Activated CD8-positive, alpha-beta T cell treated with anti-CD3 and anti-CD28 coated beads for 36 hours (primary cell): ENCODE measurements around the gene IL17A. TPM values are rescaled to one million over a fixed set of nuclear protein-coding genes. Genes with fewer than 3 reads are reported as not detected.

Source experiments
- ATAC-seq: fragments of 200-7000 bp; cut with Tn5 transposase; one replicate; pipeline ENCODE4 v1.10.0; 2021; ENCODE audit warnings: mild to moderate bottlenecking, moderate library complexity
- CTCF ChIA-PET: fragments of 350-600 bp; sonication (Branson Sonifier 250); formaldehyde crosslinking; loops from one replicate; lab custom pipeline; 2021; ENCODE audit warnings: antibody characterized with exemption; lab: Charles Lee
- POLR2A ChIA-PET: fragments of 350-600 bp; sonication (Branson Sonifier 250); formaldehyde crosslinking; loops from one replicate; lab custom pipeline; 2021; ENCODE audit warnings: antibody characterized with exemption; lab: Charles Lee
- DNase-seq: peaks from one replicate; pipeline ENCODE4 v3.0.0-alpha.2; 2020
- H3K27ac Mint-ChIP-seq: one replicate; pipeline ENCODE4 v1.8.0; 2021; ENCODE audit warnings: mild to moderate bottlenecking, mixed read lengths
- H3K27me3 Mint-ChIP-seq: one replicate; pipeline ENCODE4 v1.8.0; 2021; ENCODE audit warnings: mixed read lengths
- H3K36me3 Mint-ChIP-seq: one replicate; pipeline ENCODE4 v1.8.0; 2021; ENCODE audit warnings: low read depth, mixed read lengths
- H3K4me1 Mint-ChIP-seq: one replicate; pipeline ENCODE4 v1.8.0; 2021; ENCODE audit warnings: low read depth, mixed read lengths
- H3K4me3 Mint-ChIP-seq: one replicate; pipeline ENCODE4 v1.8.0; 2021; ENCODE audit warnings: mild to moderate bottlenecking, moderate library complexity, mixed read lengths
- H3K9me3 Mint-ChIP-seq: one replicate; pipeline ENCODE4 v1.8.0; 2021; ENCODE audit warnings: mixed read lengths
- intact Hi-C: fragments of 100-400 bp; cut with micrococcal nuclease; formaldehyde crosslinking; loops from one replicate; pipeline ENCODE4 v1.10.0; 2022
- total RNA-seq, 2 experiments: library from RNA; stranded (reverse); gene quantifications; one replicate each; pipeline ENCODE4 v1.2.3, GENCODE V29; 2021
- TF ChIP-seq, protein P1 (sequence below): fragments of 200-600 bp; IDR thresholded peaks from one replicate; pipeline ENCODE4 v1.8.0; 2022; ENCODE audit warnings: antibody characterized with exemption, mild to moderate bottlenecking

IL17A gene
- total RNA-seq, 2 experiments from 2014 or later, result not detected

DNA sequence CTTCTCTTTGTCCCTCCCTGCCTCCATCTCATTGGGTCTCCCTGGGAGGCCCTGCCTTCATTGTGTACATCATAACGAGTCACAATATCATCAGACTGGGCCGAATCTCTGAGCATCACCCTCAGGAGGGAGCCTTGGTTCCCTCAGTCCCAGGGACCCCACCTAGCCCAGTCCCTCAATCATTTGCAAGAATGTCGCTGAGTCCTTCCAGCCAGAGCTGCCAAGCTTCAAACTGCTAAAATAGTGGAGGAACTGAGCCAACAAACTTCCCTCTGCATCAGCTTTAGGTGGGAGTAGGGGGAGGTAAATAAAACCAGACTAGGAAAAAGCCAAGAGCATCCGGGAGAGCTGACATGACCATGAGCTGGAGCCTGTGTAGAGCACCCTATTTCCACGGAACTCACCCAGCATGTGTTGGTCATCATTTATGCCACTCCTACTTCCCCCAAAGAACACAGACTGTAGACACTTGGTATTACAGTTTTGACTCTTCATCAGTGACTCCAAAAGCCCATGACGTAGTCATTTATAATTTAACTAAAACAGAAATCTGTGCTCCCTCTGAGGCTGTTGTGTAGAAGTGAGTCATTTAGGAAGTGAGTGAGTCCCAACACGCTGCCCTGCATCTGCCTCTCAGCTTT is 28.8 kb upstream of the IL17A start:
- H3K27me3 Mint-ChIP-seq, result peaks cover 21% of the 10 kb centered on the region
- peak overlapping the region; percentile 89 for H3K27ac Mint-ChIP-seq
- peak; percentile 59 for DNase-seq
- no peak overlapping the region for H3K4me3 Mint-ChIP-seq
- peaks cover 16% of the 10 kb centered on the region for H3K36me3 Mint-ChIP-seq
- peak; percentile 78 for ATAC-seq
- POLR2A ChIA-PET, result interaction anchor here (0.8 to 1.8 kb wide), 3 partner anchors 11 to 73 kb away, joined by 3 to 5 read pairs (median 3); no protein-coding TSS in a partner anchor
- intact Hi-C loops, result no loop called here
- TF ChIP-seq, protein P1, sequence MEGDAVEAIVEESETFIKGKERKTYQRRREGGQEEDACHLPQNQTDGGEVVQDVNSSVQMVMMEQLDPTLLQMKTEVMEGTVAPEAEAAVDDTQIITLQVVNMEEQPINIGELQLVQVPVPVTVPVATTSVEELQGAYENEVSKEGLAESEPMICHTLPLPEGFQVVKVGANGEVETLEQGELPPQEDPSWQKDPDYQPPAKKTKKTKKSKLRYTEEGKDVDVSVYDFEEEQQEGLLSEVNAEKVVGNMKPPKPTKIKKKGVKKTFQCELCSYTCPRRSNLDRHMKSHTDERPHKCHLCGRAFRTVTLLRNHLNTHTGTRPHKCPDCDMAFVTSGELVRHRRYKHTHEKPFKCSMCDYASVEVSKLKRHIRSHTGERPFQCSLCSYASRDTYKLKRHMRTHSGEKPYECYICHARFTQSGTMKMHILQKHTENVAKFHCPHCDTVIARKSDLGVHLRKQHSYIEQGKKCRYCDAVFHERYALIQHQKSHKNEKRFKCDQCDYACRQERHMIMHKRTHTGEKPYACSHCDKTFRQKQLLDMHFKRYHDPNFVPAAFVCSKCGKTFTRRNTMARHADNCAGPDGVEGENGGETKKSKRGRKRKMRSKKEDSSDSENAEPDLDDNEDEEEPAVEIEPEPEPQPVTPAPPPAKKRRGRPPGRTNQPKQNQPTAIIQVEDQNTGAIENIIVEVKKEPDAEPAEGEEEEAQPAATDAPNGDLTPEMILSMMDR, result no peak
- CTCF ChIA-PET, result interaction anchor here (1.0 to 2.2 kb wide), 8 partner anchors 13 to 242 kb away, joined by 3 to 10 read pairs (median 4); no protein-coding TSS in a partner anchor
- H3K4me1 Mint-ChIP-seq, result peaks cover 56% of the 10 kb centered on the region
- H3K9me3 Mint-ChIP-seq, result peaks cover 17% of the 10 kb centered on the region

DNA sequence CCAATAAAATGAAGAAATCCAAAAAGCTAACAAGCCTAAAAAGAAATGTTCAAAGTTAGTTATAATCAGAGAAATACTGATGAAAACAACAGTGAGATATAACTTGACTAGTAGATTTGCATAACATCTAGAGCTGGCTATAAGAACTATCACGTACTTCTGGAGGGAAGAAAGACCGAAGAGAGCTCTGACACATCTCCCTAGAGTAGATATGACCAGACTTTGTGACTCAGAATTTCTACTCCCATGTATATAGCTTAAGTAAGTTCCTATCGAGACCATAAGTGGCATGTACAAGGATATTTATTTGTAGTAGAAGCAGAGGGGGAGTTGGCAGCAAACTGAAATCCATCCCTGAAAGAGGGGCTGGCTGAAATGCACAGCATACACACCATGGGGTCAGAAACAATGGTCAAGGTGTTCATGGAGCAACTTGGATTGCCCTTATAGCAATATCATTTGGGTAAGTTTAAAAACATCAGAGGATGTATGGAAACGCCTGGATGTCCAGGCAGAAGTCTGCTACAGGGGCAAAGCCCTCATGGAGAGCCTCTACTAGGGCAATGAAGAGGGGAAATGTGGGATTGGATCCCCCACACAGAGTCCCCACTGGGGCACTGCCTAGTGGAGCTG is 25.6 kb upstream of the IL17A start:
- Mint-ChIP-seq H3K4me3 (no peak overlapping the region), H3K4me1 (peaks cover 61% of the 10 kb centered on the region), H3K27me3 (peaks cover 16% of the 10 kb centered on the region), H3K9me3 (peaks cover 17% of the 10 kb centered on the region), H3K27ac (peak overlapping the region; percentile 90), H3K36me3 (peaks cover 16% of the 10 kb centered on the region)
- ATAC-seq, result peak; percentile 51
- intact Hi-C loops, result loop anchor here (2.0 to 5.0 kb wide), 3 partner anchors 63 to 237 kb away; no protein-coding TSS in a partner anchor
- DNase-seq, result peak; percentile 40
- TF ChIP-seq, protein P1, result no peak
- CTCF ChIA-PET, result interaction anchor here (1.1 to 2.3 kb wide), 6 partner anchors 9 to 131 kb away, joined by 3 to 17 read pairs (median 3); no protein-coding TSS in a partner anchor
- POLR2A ChIA-PET, result interaction anchor here (0.9 to 1.5 kb wide), 4 partner anchors 10 to 117 kb away, joined by 3 to 4 read pairs (median 3); no protein-coding TSS in a partner anchor

DNA sequence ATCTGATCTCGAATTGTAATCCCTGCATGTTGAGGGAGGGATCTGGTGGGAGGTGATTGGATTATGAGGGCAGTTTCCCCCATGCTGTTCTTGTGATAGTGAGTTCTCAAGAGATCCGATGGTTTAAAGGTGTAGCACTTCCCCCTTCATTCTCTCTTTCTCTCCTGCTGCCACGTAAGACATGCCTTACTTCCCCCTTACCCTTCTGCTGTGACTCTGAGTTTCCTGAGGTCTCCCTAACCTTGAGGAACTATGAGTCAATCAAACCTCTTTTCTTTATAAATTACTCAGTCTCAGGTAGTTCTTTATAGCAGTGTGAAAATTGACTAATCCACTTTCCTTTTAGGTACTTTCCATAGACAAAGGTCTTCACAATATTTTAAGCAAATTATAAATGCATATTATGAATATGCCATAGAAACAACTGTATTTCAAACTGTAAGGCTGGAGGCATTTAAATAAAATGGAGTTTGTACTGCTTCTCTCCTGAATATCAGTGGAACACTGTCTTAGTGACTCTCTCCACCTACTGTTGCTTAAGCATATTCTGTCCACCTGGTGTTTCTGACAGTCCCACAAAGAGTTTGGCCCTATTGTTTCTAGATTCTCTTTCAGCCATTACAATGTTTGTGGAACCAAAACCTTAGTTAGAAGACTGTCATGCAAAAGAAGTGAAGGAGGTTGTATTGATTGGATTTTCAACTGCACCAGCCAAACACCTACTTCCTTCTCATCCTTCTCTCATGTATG is 24.3 kb upstream of the IL17A start:
- Mint-ChIP-seq H3K4me3 (peak overlapping the region; percentile 8), H3K4me1 (peaks cover 48% of the 10 kb centered on the region)
- peak; percentile 55 for DNase-seq

More for the DNA sequence above, 24.3 kb upstream of the IL17A start:
- ChIA-PET CTCF (interaction anchor here (0.8 to 5.9 kb wide), 15 partner anchors 12 to 254 kb away, joined by 3 to 121 read pairs (median 8); partner anchors contain the start of gene MCM3), POLR2A (interaction anchor here (0.7 to 2.6 kb wide), 4 partner anchors 72 to 123 kb away, joined by 3 to 9 read pairs (median 5); partner anchors contain the start of gene MCM3)
- ATAC-seq, result peak; percentile 67
- peaks cover 16% of the 10 kb centered on the region for H3K36me3 Mint-ChIP-seq
- TF ChIP-seq, protein P1, result no peak
- intact Hi-C loops, result loop anchor here (2.0 to 5.0 kb wide), 5 partner anchors 65 to 235 kb away; no protein-coding TSS in a partner anchor
- H3K9me3 Mint-ChIP-seq, result peaks cover 17% of the 10 kb centered on the region
- peaks cover 19% of the 10 kb centered on the region for H3K27me3 Mint-ChIP-seq
- H3K27ac Mint-ChIP-seq, result peak overlapping the region; percentile 90
